ENCODE data around the gene FAM151B.
"Not testable (repeated sequence)": the region's sequence is repeated elsewhere in the genome, so short reads cannot be mapped to it uniquely, and the experiment has no call there.

FAM151B gene, protein sequence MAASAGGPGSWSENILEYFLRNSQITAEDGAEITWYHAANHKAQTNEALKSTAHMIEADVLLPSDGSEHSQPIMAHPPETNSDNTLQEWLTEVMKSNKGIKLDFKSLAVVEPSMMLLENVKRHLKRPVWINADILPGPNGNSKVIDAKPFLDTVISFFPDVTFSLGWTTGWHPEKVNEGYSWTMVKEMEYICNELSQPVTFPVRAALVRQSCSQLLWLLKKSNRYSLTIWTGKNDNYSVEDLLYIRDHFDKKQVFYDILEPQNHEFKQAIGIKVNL

DNA sequence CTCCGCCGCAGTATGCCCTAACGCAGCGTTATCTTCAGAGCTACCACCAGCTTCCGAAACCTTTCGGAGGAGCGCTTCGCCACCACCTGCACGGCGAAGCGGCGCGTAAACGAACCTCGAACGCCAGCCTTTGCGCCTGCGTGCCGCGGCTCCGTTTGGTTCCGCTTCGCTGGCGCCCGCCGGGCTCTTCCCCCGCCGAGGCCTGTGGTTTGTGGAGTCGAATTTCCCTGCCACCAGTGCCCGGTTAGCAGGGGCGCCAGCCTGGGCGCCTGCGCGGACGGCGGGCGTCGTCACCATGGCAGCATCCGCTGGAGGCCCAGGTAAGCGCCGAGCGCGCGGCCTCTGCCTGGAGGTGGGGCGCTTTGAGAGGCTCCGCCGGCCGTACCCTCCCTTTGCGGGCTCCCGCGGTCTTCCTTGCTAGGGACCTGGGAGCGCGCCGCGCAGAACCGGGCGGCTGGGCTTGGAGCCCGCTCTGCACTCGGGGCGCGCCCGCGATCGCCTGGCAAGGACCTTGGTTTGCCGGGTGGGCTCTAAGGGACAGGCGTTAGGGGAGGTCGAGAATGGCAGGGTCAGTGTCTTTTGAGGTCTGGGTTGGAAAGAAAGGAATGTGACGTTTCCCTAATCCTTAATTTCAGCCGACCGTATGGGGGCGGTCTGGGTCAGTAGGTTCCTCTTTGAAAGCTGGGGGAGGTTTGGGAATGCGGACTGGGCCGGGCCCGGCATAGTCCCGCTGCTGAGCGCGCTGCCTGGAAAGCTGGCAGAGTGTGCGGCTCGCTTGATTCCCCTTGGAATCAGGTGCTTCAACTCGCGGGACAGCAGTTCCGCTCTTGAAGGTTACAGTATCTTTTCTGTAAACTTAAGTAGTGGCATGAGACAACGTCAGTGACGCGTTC, at the start of gene FAM151B:
Gene FAM151B, plus strand, starts transcription at position 272 of the 893 bp plus-strand sequence. Its CDS starts 24 bp downstream, at position 296.
- peak; percentile 75 for DNase-seq (ENCODE audit: low spot score)

DNA sequence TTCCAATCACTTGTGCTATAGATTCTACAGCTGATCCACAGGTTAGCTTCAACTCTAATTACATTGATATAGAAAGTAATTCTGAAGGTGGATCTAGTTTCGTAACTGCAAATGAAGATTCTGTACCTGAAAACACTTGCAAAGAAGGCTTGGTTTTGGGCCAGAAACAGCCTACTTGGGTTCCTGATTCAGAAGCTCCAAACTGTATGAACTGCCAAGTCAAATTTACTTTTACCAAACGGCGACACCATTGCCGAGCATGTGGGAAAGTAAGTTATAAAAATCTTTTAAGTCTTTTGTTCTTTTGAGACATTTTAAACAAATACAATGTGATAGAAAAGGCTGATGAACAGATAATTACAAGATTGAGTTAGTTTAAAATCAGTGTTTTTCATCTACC, 49.2 kb upstream of the FAM151B start:
- no peak for DNase-seq (ENCODE audit: low spot score)

DNA sequence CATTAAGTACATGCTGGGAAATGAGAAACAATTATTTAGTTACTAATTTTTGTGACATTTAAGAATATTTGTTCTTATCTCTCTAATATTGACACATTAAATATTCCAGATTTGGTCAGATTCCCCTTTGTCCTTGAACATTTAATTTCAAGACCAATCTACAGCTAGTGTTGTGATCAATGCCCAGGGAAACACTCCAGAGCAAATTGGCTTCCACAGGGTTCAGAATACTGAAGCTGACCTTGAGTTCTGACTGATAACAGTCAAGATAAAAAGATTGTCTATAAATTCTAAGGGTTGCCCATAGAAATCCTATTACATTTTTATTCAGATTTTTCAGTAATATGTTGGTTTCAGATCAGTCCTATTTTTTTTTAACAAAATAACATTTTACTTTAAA, 48.7 kb upstream of the FAM151B start:
- no peak for DNase-seq (ENCODE audit: low spot score)

DNA sequence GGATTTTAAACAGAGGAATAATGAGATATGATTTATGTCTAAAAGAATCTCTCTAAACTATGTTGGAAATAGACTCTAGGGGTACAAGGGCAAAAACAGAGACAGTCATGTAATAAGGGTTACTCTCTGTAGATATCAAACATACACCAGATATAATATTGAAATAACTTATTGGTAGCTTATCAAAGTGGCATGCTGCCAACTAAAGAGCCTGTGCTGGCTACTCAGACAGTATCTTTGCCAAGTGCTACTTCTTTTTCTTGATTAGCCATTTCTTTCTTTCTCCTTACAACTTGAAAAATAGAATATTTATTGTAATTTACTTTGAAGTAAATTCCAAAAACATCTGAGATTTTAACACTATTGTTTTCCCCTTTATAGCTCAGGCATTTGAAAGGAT, 45.2 kb upstream of the FAM151B start:
- DNase-seq (ENCODE audit: low spot score): no peak

DNA sequence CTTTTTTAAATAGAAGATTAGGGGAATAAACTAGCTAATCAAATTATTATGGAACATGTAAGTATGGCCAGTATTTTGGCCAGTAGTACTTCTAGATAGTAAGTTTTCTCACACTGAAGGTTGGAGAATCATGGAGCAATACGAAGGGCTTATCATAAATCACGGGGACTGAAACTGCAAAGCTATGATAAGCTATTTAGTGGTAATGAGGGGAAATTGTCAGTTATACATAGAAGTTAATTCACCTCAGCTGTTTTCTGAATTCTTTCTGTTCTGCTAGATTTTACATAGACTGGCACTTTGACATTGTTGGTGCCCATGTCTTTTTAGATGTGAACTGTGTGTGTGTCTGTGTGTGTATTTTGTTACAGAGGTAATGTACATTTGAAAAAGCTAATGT, 34.5 kb upstream of the FAM151B start:
- DNase-seq (ENCODE audit: low spot score): no peak

DNA sequence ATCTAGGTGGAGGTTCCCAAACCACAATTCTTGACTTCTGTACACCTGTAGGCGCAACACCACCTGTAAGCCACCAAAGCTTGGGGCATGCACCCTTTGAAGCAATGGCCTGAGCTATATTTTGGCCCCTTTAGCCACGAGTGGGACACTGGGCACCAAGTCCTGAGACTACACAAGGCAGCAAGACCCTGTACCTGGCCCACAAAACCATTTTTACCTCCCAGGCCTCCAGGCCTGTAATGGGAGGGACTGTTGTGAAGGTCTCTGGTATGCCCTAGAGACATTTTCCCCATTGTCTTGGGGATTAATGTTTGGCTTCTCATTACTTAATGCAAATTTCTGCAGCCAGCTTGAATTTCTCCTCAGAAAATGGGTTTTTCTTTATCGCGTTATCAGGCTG, 24.6 kb upstream of the FAM151B start:
- DNase-seq (ENCODE audit: low spot score): no peak

DNA sequence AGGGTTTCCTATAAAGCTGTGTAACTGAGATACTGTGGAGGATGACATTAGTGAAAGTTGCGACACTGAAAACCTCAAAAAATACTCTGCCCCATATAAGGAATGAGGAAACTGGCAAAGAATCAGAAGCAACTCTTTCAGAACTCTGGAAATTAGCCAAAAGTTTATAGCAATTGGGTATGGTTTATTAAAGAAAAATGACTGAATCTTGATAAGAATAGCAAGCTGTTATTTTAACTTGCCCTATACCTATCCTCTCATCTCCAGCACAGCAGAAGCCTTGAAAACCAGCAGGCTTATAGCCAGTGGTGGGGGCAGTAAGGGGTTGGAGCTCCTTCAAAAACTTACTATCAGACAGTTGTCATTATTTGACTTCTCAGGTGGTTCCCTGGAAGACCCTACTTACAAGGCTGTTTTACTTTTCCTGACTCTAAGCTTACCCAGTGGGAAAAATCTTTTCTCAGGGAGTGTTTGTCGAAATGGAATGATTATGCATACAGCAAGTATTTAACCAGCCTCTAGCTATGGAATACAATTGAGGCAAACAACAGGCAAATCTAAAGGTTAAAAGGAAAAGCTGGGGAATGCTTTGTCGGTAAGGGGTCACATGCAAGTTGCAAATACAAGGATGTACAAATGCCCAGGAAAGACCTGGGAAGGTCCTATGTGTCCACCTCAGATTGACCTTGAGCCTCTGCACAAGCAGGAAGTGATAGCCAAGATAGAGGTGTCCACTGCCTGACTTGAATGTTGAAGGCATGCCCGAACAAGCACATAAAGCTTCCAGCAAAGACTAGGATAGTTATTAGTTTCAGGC, 21.0 kb upstream of the FAM151B start:
- no peak for DNase-seq (ENCODE audit: low spot score)

DNA sequence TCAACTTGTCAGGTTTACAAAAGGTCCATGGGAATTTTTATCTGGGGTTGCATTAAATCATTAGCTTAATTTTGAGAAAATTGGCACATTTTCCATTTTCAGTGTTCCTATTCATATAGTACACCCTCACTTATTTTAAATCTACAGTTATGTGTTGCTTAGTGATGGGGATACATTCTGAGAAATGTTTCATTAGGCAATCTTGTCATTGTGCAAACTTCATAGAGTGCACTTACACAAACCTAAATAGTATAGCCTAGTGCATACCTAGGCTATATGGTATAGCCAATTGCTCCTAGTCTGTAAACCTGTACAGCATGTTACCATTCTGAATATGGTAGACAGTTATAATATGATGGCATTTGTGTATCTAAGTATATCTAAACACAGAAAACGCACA, 19.8 kb upstream of the FAM151B start:
- no peak for DNase-seq (ENCODE audit: low spot score)

DNA sequence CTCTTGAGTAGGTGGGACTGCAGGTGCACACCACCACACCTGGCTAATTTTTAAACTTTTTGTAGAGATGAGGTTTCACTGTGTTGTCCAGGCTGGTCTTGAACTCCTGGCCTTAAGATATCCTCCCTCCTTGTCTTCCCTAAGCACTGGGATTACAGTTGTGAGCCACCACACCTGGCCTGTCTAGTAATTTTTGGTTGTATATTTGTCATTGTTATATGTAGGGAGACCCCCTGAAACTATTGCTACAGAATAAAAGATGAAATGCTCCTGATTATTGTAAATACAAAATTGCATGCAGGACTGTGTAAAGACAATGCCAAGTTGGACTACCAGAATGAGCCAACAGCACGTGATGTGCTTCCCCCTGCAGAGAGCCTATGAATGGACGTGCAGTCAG, 17.3 kb upstream of the FAM151B start:
- not testable (repeated sequence) for DNase-seq (ENCODE audit: low spot score)

DNA sequence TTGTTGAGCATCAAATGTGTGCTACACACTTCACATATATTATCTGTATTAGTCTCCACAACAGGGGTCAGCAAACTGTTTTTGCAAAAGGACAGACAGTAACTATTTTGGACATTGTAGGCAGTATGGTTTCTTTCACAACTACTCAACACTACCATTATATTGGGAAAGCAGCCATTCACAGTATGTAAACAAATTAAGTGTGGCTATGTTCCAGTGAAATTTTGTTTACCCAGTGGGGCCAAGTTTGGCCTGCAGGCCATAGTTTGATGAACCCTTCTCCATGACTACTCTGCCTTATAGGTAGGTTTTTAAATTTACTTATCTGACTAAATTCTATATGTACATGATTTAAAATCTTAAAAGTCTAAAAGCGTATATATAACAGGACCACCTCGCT, 13.0 kb upstream of the FAM151B start:
- DNase-seq (ENCODE audit: low spot score): no peak

DNA sequence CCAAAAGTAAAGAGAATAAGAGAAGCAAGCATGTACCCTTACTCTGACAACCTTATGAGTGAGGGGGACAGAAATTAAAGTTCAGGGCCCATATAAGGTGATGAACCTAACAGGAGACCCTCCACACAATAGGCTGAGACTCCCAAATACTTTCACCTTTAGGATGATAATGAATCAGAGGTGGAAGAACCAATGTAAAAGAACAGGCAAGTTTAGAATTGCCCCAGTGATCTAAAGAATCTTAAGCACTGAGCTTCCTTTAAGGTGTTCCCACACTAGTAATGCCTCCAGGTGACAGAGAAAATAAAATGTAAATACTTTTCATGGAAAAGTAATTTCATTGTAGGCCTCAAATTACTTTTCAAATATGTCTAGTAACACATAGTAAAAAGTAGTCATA, 8.2 kb upstream of the FAM151B start:
- DNase-seq (ENCODE audit: low spot score): no peak

DNA sequence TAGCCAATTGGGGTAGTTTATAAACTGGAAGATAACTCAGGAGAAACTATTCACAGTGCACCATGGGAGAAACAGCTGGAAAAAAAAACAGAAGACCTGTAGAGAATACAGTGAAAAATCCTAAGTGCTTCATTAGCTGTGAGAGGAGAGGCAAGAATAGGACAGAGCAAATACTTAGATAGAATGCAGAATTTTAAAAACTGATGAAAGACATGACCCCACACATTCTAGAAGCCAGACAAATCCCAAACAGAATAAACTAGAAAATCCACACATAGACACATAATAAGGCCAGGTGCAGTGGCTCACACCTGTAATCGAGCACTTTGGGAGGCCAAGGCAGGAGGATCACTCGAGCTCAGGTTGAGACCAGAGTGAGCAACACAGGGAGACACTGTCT, 7.5 kb upstream of the FAM151B start:
- DNase-seq (ENCODE audit: low spot score): no peak

DNA sequence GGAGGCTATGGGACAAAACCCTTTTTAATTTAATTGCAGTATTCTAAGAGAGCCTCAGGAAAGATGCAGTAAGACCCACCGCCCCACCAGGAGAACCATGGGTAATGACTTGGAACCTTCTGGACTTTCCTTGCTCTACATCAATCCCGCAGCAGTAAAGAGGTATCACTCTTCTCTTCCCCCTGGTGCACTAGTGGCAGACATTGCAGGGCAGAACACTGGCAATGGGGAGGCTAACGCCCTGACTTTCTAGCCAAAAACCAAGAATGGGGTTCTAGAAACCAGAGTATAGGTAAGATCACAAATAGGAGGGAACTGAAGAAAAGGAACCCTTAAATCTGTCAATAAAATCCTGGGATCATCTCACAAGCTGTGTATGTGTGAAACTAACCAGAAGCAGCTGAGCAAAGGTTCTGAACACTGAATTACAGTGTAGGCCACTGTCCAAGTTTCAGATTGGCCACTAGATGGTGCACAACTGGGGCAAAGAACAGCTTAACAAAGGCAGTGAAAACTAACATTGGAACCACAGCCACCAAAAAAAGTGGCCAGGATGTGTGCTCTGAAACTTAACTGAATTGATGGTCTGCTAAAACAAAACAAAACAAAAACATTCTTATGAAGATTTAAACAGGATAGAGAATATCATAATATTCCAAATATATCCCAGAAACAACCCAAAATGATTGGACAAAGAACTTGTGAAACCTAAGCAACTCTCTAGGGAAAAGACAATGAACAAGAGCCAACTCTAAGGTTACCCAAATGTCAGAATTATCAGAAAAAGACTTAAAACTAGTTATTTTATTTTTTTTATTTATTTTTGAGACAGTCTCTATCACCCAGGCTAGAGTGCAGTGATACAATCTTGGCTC, 6.6 kb upstream of the FAM151B start:
- peak; percentile 29 for DNase-seq (ENCODE audit: low spot score)

DNA sequence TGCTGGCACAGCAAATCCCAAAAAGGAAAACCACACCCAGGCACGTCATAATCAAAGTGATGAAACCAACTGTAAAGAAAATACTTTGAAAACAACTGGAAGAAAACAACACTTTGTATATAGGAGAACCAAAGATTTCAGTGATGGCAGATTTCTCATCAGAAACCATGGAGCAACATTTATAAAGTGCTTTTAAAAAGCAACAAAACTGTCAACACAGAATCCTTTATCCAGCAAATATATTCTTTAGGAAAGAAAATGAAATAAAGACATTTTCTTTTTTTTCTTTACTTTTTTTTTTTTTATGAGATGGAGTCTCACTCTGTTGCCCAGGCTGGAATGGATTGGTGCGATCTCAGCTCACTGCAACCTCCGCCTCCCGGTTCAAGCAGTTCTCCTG, 5.3 kb upstream of the FAM151B start:
- DNase-seq (ENCODE audit: low spot score): no peak

DNA sequence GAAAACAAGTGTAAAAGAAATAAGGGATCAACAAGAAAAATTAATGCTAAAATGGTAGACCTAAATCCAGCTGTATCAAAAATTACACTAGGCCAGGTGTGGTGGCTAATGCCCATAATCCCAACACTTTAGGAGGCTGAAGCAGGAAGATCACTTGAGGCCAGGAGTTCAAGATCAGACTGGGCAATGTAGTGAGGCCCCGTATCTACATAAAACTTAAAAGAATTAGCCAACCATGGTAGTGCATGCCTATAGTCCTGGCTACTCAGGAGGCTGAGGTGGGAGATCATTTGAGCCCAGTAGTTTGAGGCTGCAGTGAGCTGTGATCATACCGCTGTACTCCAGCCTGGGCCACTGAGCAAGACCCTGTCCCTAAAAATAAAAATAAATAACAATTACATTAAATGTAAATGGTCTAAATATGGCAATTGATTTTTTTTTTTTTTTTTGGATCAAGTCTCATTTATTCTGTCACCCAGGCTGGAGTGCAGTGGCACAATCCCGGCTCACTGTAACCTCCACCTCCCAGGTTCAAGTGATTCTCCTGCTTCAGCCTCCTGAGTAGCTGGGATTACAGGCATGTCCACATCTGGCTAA, 4.2 kb upstream of the FAM151B start:
- no peak for DNase-seq (ENCODE audit: low spot score)

DNA sequence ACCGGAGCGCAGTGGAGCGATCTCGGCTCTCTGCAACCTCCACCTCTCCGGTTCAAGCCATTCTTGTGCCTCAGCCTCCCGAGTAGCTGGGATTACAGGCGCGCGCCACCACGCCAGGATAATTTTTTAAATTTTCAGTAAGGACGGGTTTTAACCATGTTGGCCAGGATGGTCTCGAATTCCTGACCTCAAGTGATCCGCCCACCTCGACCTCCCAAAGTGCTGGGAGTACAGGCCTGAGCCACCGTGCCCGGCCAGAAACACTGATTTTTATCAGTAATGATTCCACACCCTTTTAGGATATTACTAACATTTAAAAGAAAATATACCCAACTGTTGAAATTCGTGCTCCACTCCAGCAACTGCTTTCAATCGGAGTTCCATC, 464 bp upstream of the FAM151B start:
- no peak for DNase-seq (ENCODE audit: low spot score)

DNA sequence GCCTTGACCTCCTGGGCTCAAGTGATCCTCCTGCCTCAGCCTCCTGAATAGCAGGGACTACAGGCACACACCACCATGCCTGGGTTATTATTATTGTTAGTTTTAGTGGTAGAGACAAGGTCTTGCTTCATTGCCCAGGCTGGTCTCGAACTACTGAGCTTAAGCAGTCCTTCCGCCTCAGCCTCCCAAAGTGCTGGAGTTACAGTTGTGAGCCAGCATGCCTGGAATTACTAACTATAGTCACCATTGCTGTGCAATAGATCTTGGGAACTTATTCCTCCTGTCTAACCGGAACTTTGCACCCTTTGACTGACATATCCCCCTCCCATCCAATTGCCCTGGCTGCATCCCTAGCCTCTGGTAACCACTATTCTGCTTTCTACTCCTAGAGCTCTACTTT, 3.4 kb downstream of the FAM151B start:
- DNase-seq (ENCODE audit: low spot score): no peak

DNA sequence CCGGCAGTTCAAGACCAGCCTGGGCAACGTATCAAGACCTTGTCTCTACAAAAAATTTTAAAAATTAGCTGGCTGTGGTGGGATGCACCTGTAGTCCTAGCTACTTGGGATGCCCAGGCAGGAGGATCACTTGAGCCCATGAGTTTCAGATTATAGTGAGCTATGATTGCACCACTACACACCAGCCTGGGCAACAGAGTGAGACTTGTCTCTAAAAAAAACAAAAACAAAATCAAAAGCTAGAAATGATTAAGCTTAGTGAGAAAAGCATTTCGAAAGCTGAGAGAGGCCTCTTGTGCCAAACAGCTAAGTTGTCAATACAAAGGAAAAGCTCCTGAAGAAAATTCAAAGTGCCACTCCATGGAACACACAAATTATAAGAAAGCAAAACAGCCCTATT, 4.8 kb downstream of the FAM151B start:
- no peak for DNase-seq (ENCODE audit: low spot score)

DNA sequence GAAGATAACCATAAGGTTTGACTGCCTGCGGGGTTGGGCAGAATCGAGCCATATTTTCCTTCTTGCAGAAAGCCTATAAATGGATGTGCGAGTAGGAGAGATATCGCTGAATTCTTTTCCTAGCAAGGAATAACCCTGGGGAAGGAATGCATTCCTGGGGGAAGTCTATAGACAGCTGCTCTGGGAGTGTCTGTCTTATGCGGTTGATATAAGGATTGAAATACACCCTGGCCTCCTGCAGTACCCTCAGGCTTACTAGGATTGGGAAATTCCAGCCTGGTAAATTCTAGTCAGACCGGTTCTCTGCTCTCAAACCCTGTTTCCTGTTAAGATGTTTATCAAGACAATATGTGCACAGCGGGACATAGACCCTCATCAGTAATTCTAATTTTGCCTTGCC, 5.5 kb downstream of the FAM151B start:
- not testable (repeated sequence) for DNase-seq (ENCODE audit: low spot score)

DNA sequence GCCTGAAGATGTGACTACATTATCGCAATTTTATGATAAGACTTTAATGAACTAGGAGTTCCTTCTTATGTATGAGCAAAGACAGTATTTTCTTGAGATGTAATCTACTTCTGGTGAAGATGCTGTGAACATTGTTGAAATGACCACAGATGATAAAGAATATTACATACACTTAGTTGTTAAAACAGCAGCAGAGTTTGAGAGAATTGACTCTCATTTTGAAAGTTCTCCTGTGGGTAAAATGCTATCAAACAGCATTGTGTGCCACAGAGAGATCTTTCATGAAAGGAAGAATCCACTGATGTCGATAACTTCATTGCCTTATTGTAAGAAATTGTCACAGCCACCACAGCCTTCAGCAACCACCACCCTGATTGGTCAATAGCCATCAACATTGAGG, 8.0 kb downstream of the FAM151B start:
- DNase-seq (ENCODE audit: low spot score): no peak

DNA sequence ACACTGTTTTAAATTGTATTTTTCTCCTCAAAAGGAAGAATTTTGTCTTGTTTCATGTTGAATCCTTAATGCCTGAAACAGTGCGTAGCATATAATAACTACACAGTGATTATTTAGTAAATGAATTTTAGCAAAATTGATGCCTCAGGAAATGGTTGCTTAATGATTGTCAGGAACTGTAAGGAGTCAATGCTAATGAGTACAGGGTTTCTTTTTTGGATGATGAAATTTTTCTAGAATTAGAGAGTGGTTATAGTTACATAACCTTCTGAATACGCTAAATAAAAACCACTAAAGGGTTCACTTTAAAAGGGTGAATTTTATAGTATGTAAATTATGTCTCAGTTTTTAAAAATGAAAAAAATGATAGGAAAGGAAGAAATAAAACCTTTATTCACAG, 14.9 kb downstream of the FAM151B start:
- DNase-seq (ENCODE audit: low spot score): no peak
